Thoracic aorta (tissue), 2 donors: ENCODE measurements around the gene SMIM12. TPM values are rescaled to one million over a fixed set of nuclear protein-coding genes. Genes with fewer than 3 reads are reported as not detected.
"Not testable (repeated sequence)": the region's sequence is repeated elsewhere in the genome, so short reads cannot be mapped to it uniquely, and the experiment has no call there.

ENCODE experiments used
- ATAC-seq: fragments of 150-250 bp; one replicate; pipeline ENCODE4 v1.8.0; 2017; ENCODE audit warnings: low read depth; ENCODE audit not compliant: insufficient number of reproducible peaks, low FRiP score
- DNase-seq: peaks from one replicate; pipeline ENCODE4 v3.0.0-alpha.2; 2020; ENCODE audit warnings: low spot score
- H3K27ac ChIP-seq, 2 donors: fragments of 200-600 bp; sonication (generic); 1 replicate in 1 of 2; 2 replicates in 1 of 2; pipeline ENCODE4 v1.5.1; 2016; ENCODE audit warnings: mild to moderate bottlenecking in 2 of 2, moderate library complexity in 2 of 2
- H3K27me3 ChIP-seq: fragments of 200-600 bp; sonication (generic); replicated peaks from 2 replicates; pipeline ENCODE4 v1.6.0; 2016; ENCODE audit warnings: mild to moderate bottlenecking; ENCODE audit not compliant: insufficient read depth
- H3K36me3 ChIP-seq: fragments of 200-600 bp; sonication (generic); one replicate; pipeline ENCODE4 v1.5.1; 2016
- H3K4me1 ChIP-seq, 2 donors: fragments of 200-600 bp; sonication (generic); 1 replicate in 1 of 2; 2 replicates in 1 of 2; pipeline versions ENCODE4 v1.5.1 to v1.6.0; 2016; ENCODE audit warnings: low read depth in 2 of 2, mild to moderate bottlenecking in 1 of 2; ENCODE audit not compliant: control insufficient read depth in 1 of 2
- H3K4me3 ChIP-seq: fragments of 200-600 bp; sonication (generic); 2 replicates; pipeline ENCODE4 v1.5.1; 2016; ENCODE audit warnings: mild to moderate bottlenecking
- H3K9me3 ChIP-seq: fragments of 200-600 bp; sonication (generic); 2 replicates; pipeline ENCODE4 v1.5.1; 2016
- CTCF ChIP-seq: fragments of 200-600 bp; sonication (generic); IDR thresholded peaks from one replicate; pipeline ENCODE4 v1.5.1; 2019; ENCODE audit warnings: antibody characterized with exemption
- total RNA-seq, 2 donors: library from RNA; depleted of rRNA; stranded (reverse); fragments of >200 nt; gene quantifications; one replicate each; pipeline versions ENCODE4 v1.1.0 to v1.2.3, GENCODE V29; 2016

Gene SMIM12
- total RNA-seq, 2 donors from 2014 or later, result 30.1 to 33.5 TPM

- Histone ChIP-seq H3K9me3 (no peaks in the 10 kb centered on the region), H3K4me1 (peaks cover 27 to 32% of the 10 kb centered on the region in 2 donors), H3K4me3 (peak overlapping the region; percentile 12), H3K27me3 (no peaks in the 10 kb centered on the region), H3K27ac (peak overlapping the region; percentile 27 to 68), H3K36me3 (no peaks in the 10 kb centered on the region)
- ATAC-seq, result no peak
- no peak for TF ChIP-seq CTCF
- no peak for DNase-seq
Measured at GRCh38 chr1:34816778-34817177, 42.8 kb downstream of the SMIM12 start.

GRCh38 chr1:34816332-34816731, 43.2 kb downstream of the SMIM12 start:
- no peaks in the 10 kb centered on the region for H3K27me3 ChIP-seq
- TF ChIP-seq CTCF, result no peak
- no peak for ATAC-seq

GRCh38 chr1:34810781-34811180, 48.8 kb downstream of the SMIM12 start:
- peaks cover 13 to 16% of the 10 kb centered on the region in 2 donors for H3K4me1 ChIP-seq
- H3K9me3 ChIP-seq, H3K27me3 ChIP-seq, ATAC-seq, H3K4me3 ChIP-seq, H3K27ac ChIP-seq, DNase-seq, H3K36me3 ChIP-seq: not testable (repeated sequence)

More at GRCh38 chr1:34816332-34816731, 43.2 kb downstream of the SMIM12 start:
- no peak for DNase-seq
- Histone ChIP-seq H3K9me3 (no peaks in the 10 kb centered on the region), H3K36me3 (no peaks in the 10 kb centered on the region), H3K27ac (peak overlapping the region; percentile 27 to 68), H3K4me1 (peaks cover 27 to 32% of the 10 kb centered on the region in 2 donors), H3K4me3 (peak overlapping the region; percentile 12)

- DNase-seq, result no peak
- no peak overlapping the region for H3K4me3 ChIP-seq
Measured at GRCh38 chr1:34808051-34808810, 51.3 kb downstream of the SMIM12 start.

GRCh38 chr1:34806396-34806795, 53.2 kb downstream of the SMIM12 start:
- Histone ChIP-seq H3K27me3 (no peaks in the 10 kb centered on the region), H3K4me1 (peaks cover 0 to 4% of the 10 kb centered on the region in 2 donors), H3K27ac (no peak overlapping the region), H3K36me3 (no peaks in the 10 kb centered on the region), H3K9me3 (no peaks in the 10 kb centered on the region), H3K4me3 (no peak overlapping the region)
- no peak for TF ChIP-seq CTCF
- DNase-seq (no peak), ATAC-seq (no peak)

More at GRCh38 chr1:34808051-34808810, 51.3 kb downstream of the SMIM12 start:
- TF ChIP-seq CTCF, result no peak
- Histone ChIP-seq H3K4me1 (peaks cover 2 to 4% of the 10 kb centered on the region in 2 donors), H3K36me3 (no peaks in the 10 kb centered on the region), H3K27me3 (no peaks in the 10 kb centered on the region), H3K27ac (no peak overlapping the region), H3K9me3 (no peaks in the 10 kb centered on the region)
- ATAC-seq, result no peak
